Stimulated activated naive CD4-positive, alpha-beta T cell treated with Interleukin-2 at 50 U/mL for 16 hours (primary cell): ENCODE results near the gene HEATR5A.
"Not testable (repeated sequence)": the region's sequence is repeated elsewhere in the genome, so short reads cannot be mapped to it uniquely, and the experiment has no call there.

Source experiments
- DNase-seq: peaks from one replicate; lab custom pipeline; 2025; lab: John Stamatoyannopoulos, UW

The HEATR5A gene

GRCh38 chr14:31420319-31421111, at the start of gene HEATR5A:
HEATR5A (minus strand) TSS chr14:31420550; CDS start chr14:31402975, 17,575 bp downstream.
- DNase-seq, result peak; percentile 88

- DNase-seq, result no peak
These were observed 46.2 kb upstream of the HEATR5A start for GRCh38 chr14:31466554-31466953.

DNA sequence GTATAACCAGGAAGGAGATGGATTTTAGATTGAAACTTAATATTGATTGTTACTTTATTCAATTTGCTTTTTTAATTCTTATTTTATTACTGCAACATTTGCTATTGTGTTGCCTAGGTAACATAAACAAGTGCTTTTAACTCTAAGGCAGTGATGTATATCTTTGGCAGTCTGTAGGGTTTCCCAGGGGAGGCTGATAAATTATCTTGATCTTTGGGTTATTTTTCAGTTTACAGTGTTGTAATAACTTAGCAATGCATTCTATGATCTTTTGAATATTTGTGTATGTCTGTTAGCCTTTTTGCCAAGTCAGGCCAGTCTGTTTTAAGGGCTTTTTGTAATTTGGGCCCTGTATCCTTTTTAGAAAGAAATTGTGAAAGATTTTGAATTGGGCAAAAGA, 44.8 kb upstream of the HEATR5A start:
- no peak for DNase-seq

GRCh38 chr14:31462450-31462849, 42.1 kb upstream of the HEATR5A start:
- not testable (repeated sequence) for DNase-seq

DNA sequence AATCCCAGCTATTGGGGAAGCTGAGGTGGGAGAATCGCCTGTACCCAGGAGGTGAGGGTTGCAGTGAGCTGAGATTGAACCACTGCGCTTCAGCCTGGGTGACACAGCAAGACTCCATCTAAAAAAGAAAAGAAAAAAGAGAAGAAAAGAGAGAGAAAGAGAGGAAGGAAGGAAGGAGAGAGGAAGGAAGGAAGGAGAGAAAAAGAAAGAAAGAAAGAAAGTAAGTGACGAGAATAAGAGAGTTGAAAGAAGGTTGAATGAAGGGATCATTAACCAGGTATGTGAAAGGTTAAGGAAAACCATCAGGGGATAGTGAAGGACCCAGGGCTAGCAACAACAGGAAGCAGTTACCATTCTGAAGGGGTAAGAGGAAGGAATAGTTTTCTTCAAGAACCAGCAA, 41.2 kb upstream of the HEATR5A start:
- DNase-seq, result no peak

DNA sequence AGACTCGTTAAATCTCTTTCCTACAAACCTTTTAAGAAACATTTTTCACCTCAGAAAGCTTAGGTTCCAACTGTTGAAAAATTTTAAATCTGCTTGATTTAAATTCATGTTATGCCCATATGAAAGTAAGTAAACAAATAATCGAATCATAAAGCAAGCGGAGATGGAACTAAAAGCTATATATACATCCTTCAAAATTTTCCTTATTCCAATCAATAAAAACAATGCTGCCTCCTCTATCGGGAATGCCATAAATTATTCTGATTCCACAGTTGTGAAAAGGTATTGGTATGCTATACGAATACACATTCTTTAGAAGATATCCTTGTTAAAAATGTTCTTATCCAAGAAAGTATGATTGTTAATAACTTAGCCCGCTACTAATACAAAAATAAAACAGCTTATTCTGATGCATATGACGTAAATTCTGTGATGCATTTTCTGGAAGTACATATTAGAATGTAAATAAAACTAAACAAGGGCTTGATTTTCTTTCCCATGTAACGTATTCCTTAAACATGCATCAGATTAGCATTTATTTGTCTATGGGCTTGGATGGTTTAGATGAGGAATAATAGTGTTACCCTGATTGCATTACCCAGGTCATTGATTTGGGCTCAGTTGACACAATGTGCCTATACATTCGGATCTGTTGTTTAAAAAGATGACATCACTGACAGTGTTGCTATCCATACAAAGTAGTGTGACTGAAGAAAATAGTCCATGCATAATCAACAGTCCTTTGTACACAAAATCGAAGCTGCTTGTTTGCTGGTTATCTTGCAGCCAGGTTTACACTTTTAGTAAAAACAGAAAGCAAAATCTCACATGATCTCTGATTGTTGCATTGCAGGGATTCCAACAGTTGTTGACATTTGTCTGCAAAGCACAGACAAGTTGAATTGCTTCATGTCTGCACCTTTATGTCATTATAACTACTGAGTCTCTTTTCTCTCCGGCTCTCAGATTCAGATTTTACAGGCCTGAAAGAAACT, 37.6 kb upstream of the HEATR5A start:
- DNase-seq, result no peak

DNA sequence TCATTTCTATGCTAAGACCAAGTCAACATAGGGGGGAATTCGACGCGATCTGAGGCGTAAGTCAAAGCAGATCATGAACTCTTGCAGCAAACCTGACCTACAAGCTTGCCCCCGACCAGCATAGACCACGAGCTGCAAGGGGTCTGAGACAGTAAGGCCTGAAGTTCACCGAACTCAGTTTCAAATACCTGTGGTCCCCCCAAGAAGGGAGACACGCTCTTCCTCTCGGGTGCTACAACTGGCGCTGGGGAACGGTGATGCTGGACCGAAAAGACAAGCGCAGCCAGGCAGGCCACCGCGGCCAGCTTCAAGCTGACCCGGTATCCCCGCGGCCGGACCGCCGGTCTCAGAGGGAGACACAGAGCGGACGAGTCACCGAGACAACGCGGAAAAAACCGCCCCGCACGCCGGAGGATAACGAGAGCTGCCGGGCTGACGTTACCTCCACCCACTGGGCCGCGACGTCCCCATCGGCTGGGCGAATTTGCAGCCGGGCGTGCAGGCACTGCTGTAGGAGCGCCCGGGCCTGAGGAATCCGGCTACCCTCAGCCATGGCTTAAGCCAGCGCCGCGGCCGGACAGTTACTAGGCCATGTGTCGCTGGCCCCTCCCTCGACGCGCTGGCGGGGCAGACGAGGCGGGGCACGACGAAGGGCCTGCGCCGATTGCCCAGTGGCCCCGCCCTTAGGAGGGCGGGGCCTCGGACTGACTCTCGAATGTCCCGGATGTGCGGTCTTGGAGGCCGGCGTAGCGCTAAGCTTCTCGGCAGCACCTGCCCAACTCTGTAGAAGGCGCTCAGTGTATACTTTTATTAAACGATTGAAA, 36.7 kb upstream of the HEATR5A start, which contains the start of gene DTD2:
DTD2 (minus strand) TSS at position 666 of the 824 bp plus-strand sequence; CDS start at position 553, 113 bp downstream.
- peak; percentile 89 for DNase-seq

DNA sequence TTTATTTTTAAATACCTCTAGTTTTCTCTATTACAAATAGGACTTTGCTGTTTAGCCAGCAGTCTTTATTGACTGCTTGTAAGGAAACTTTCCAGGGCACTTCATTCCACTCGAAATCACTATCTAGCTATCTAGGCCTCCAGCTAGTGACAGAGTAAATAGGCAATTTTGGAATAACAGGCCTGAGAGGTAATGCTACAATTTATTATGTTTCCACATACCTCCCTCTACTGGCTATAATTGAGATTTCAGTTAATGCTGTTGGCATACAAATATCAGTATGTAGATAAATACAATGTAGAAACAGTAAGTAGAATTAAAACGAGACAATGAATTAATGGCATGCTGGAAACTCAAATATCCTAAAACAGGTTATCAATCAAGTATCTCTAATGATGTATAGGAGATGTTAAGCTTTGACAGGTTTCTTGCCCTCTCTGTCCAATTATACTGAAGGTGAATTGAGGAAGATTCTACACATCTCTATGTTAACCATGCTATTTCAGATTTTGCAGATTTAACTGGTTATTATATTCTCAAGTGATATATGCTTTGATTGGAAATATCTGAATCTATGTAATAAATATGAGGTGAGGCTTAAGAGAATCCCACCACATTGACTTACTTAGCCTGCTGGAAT, 29.7 kb upstream of the HEATR5A start:
- DNase-seq, result no peak

DNA sequence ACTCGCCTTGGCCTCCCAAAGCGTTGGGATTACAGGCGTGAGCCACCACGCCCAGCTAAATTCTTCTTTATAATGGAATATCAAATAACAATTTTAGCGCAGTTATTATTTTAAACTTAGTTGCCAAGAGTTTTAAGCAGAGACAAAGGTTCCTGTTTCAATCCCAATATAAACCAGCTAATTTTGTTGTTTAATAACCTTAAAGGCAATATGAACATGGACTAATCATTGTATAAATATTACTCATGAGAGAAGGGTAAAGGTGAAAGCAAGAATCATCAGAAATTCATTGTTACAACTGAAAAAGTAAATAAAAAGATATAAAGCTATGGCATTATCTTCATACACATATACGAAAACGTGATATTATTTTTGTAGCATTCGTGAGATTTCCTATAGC, 28.8 kb upstream of the HEATR5A start:
- no peak for DNase-seq

- DNase-seq, result no peak
These were observed 25.4 kb upstream of the HEATR5A start for GRCh38 chr14:31445703-31446102.

DNA sequence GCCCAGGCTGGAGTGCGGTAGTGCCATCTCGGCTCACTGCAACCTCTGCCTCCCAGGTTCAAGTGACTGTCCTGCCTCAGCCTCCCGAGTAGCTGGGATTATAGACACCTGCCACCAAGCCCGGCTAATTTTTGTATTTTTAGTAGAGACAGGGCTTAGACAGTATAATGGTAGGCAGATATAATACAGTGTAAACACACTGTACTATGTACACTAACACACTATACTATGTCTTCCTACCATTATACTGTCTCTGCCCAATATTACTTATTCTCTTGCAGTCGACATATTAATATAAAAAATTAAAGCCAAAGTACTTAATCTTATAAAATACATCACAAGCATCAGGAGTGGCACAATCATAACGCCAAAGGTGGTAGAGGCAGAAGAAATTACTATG, 21.9 kb upstream of the HEATR5A start:
- DNase-seq, result no peak

DNA sequence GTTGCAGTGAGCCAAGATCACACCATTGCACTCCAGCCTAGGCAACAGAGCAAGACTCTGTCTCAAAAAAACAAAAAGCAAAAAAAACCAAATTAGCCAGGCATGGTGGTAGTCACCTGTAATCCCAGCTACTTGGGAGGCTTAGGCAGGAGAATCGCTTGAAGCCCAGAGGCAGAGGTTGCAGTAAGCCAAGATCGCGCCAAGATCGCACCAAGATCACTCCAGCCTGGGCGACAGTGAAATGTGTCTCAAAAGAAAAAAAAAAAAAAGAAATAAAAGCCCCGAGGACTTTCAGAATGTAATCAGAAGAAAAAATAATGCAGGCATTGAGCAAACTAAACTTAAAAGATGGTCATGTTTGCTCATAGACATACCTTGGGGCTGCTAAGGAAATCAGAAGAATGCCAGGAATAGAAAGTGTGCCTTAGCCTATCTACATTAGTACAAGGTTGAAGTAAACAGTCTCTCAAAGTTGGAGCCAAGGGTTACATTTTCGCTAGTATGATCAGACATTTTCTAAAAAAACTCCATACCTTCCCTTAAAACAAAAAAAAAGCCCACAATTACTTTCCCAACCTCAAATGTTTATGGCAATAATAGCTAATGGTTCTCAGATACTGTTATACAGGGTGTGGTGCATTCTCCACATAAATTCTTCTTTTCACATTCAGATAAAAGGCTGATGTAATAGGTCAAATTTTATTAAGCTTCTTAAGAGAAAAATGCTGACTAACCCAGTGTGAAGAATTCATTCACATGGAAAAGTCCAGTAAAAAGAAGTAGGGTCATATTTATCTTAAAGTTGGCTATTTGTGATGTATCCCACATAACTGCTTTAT, 21.1 kb upstream of the HEATR5A start:
- no peak for DNase-seq

GRCh38 chr14:31440280-31440679, 19.9 kb upstream of the HEATR5A start:
- DNase-seq, result no peak

- no peak for DNase-seq
These were observed 19.2 kb upstream of the HEATR5A start for GRCh38 chr14:31439561-31439960.

DNA sequence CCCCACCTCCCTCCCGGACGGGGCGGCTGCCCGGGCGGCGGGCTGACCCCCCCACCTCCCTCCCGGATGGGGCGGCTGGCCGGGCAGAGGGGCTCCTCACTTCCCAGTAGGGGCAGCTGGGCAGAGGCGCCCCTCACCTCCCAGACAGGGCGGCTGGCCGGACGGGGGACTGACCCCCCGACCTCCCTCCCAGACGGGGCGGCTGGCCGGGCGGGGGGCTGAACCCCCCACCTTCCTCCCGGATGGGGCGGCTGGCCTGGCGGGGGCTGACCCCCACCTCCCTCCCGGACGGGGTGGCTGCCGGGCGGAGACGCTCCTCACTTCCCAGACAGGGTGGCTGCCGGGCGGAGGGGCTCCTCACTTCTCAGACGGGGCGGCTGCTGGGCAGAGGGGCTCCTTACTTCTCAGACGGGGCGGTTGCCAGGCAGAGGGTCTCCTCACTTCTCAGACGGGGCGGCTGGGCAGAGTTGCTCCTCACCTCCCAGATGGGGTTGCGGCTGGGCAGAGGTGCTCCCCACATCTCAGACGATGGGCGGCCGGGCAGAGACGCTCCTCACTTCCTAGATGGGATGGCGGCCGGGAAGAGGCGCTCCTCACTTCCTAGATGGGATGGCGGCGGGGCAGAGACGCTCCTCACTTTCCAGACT, 16.8 kb upstream of the HEATR5A start:
- DNase-seq, result not testable (repeated sequence)

DNA sequence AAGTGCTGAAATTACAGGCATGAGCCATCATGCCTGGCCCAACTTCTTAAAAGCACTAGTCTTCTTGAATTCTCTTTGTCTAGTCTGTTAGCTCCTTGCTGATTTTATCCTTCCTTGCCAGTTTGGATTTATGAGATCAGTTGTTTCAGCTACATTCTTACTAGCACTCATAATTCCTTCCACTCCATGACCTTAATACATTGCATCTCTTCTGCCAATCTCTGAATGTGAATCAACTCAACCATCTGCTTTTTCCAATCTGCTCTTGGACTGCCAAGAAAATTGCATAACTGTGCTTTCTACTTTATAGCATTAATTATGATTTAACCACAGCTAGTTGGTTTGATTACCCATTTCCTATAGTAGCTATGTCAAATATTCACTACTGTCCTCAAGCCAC, 14.9 kb upstream of the HEATR5A start:
- no peak for DNase-seq

GRCh38 chr14:31430634-31431264, 10.4 kb upstream of the HEATR5A start:
- DNase-seq, result no peak

- no peak for DNase-seq
These were observed 9.4 kb upstream of the HEATR5A start for GRCh38 chr14:31429791-31430190.

- DNase-seq, result no peak
These were observed 7.7 kb upstream of the HEATR5A start for GRCh38 chr14:31428011-31428410.
